IMR-90 (cell line): Measurements from ENCODE around the gene ATF5. TPM values are rescaled to one million over a fixed set of nuclear protein-coding genes. Genes with fewer than 3 reads are reported as not detected.
A peak's percentile ranks its signal among the peaks of the same experiment; 100 is the strongest.

Experiments used
- ATAC-seq: fragments of 200-7000 bp; cut with Tn5 transposase; 2 replicates; pipeline ENCODE4 v1.9.1; 2020; ENCODE audit warnings: low read depth, mild to moderate bottlenecking, moderate library complexity
- BruUV-seq: library from RNA; stranded (reverse); fragments of 400-500 nt; replicated peaks from 2 replicates; lab custom pipeline; 2021; lab: Mats Ljungman, UMichigan
- CTCF ChIA-PET: fragments of 300-600 bp; formaldehyde crosslinking; extraction: SDS; loops from one replicate; lab custom pipeline; 2021; ENCODE audit warnings: antibody characterized with exemption; lab: Yijun Ruan, JAX
- POLR2A ChIA-PET: fragments of 300-600 bp; sonication (Branson Sonifier 250); formaldehyde crosslinking; loops from one replicate; lab custom pipeline; 2022; ENCODE audit warnings: antibody characterized with exemption; ENCODE audit not compliant: unreplicated experiment; lab: Charles Lee
- DNase-seq: peaks from one replicate; pipeline ENCODE4 v3.0.0; 2013
- H2AFZ ChIP-seq: replicated peaks from 2 replicates; pipeline ENCODE3; 2013; ENCODE audit warnings: low read length, mild to moderate bottlenecking; ENCODE audit not compliant: poor library complexity
- H2AK5ac ChIP-seq: 2 replicates; pipeline ENCODE4 v1.6.1; 2013; ENCODE audit warnings: low read depth, low read length, inconsistent platforms
- H2AK9ac ChIP-seq: replicated peaks from 2 replicates; pipeline ENCODE3; 2013; ENCODE audit warnings: mild to moderate bottlenecking, low read depth, low read length, moderate library complexity; ENCODE audit not compliant: poor library complexity
- H2BK120ac ChIP-seq: 2 replicates; pipeline ENCODE4 v1.6.1; 2013; ENCODE audit warnings: low read depth, low read length, inconsistent platforms
- H2BK15ac ChIP-seq: 3 replicates; pipeline ENCODE4 v1.6.1; 2013; ENCODE audit warnings: low read depth, low read length, inconsistent platforms
- H2BK20ac ChIP-seq: 2 replicates; pipeline ENCODE4 v1.6.1; 2013; ENCODE audit warnings: low read depth, mild to moderate bottlenecking, inconsistent platforms, low read length, moderate library complexity
- H2BK5ac ChIP-seq: 2 replicates; pipeline ENCODE4 v1.6.1; 2013; ENCODE audit warnings: mild to moderate bottlenecking, low read depth, low read length, inconsistent platforms; ENCODE audit not compliant: poor library complexity, severe bottlenecking
- H3K14ac ChIP-seq: replicated peaks from 2 replicates; pipeline ENCODE4 v1.6.1; 2013; ENCODE audit warnings: low read depth, low read length, inconsistent platforms
- H3K18ac ChIP-seq: 2 replicates; pipeline ENCODE4 v1.6.1; 2013; ENCODE audit warnings: low read depth, low read length, control low read depth
- H3K23ac ChIP-seq: 2 replicates; pipeline ENCODE4 v1.6.1; 2013; ENCODE audit warnings: low read depth, low read length, inconsistent platforms
- H3K27ac ChIP-seq: 2 replicates; pipeline ENCODE4 v1.5.1; 2013; ENCODE audit warnings: mild to moderate bottlenecking, control low read depth, low read length; ENCODE audit not compliant: insufficient read depth
- H3K27me3 ChIP-seq: 2 replicates; pipeline ENCODE4 v1.6.1; 2013; ENCODE audit warnings: low read length; ENCODE audit not compliant: control insufficient read depth, insufficient read depth
- H3K36me3 ChIP-seq: 2 replicates; pipeline ENCODE4 v1.6.1; 2013; ENCODE audit warnings: low read length, mixed read lengths; ENCODE audit not compliant: control insufficient read depth, insufficient read depth
- H3K4ac ChIP-seq: 2 replicates; pipeline ENCODE4 v1.6.1; 2013; ENCODE audit warnings: low read depth, low read length, inconsistent platforms
- H3K4me1 ChIP-seq: 2 replicates; pipeline ENCODE4 v1.6.1; 2013; ENCODE audit warnings: low read length, mixed read lengths; ENCODE audit not compliant: control insufficient read depth, insufficient read depth
- H3K4me2 ChIP-seq: 2 replicates; pipeline ENCODE4 v1.6.1; 2013; ENCODE audit warnings: low read depth, mild to moderate bottlenecking, control low read depth, low read length, moderate library complexity
- H3K4me3 ChIP-seq: 2 replicates; pipeline ENCODE4 v1.5.1; 2013; ENCODE audit warnings: low read depth, mild to moderate bottlenecking, control low read depth, low read length, moderate library complexity; ENCODE audit not compliant: insufficient read depth
- H3K56ac ChIP-seq: 2 replicates; pipeline ENCODE4 v1.6.1; 2013; ENCODE audit warnings: low read length, inconsistent platforms; ENCODE audit not compliant: insufficient read depth; ENCODE audit errors: extremely low read depth
- H3K79me1 ChIP-seq, 2 experiments: 2 replicates each; pipeline ENCODE4 v1.6.1; 2013; ENCODE audit warnings: low read length in 2 of 2, inconsistent platforms in 1 of 2, low read depth in 1 of 2
- H3K9ac ChIP-seq: 2 replicates; pipeline ENCODE4 v1.6.1; 2013; ENCODE audit warnings: low read depth, low read length, control low read depth
- H3K9me1 ChIP-seq: 2 replicates; pipeline ENCODE4 v1.6.1; 2013; ENCODE audit warnings: low read length, inconsistent platforms; ENCODE audit not compliant: insufficient read depth
- H3K9me3 ChIP-seq: 2 replicates; pipeline ENCODE4 v1.6.1; 2013; ENCODE audit warnings: low read length; ENCODE audit not compliant: control insufficient read depth, insufficient read depth
- H4K20me1 ChIP-seq: 2 replicates; pipeline ENCODE4 v1.6.1; 2013; ENCODE audit warnings: low read length, inconsistent platforms; ENCODE audit not compliant: insufficient read depth
- H4K5ac ChIP-seq: 2 replicates; pipeline ENCODE4 v1.6.1; 2013; ENCODE audit warnings: mild to moderate bottlenecking, low read depth, low read length, control low read depth
- H4K8ac ChIP-seq, 2 experiments: 2 replicates each; pipeline ENCODE4 v1.6.1; 2013; ENCODE audit warnings: low read depth in 2 of 2, low read length in 2 of 2, control low read depth in 1 of 2, inconsistent platforms in 1 of 2
- H4K91ac ChIP-seq: 2 replicates; pipeline ENCODE4 v1.6.1; 2013; ENCODE audit warnings: low read depth, low read length, inconsistent platforms; ENCODE audit not compliant: insufficient read depth
- MAFK ChIP-seq: IDR thresholded peaks from 2 replicates; pipeline ENCODE4 v1.6.1; 2012; ENCODE audit warnings: low read depth, low read length, improper control_type of control experiment
- WGBS, 2 experiments: methylation state at CpG; one replicate each; pipeline versions ENCODE4 v1.1.5 to v1.1.7; 2013; ENCODE audit warnings: missing lambda C conversion rate in 2 of 2; ENCODE audit not compliant: insufficient read length in 1 of 2; ENCODE audit errors: extremely low coverage in 2 of 2; 5-methylcytosine and 5-hydroxymethylcytosine counted together
- dilution Hi-C: fragments of 300-500 bp; cut with HindIII; formaldehyde crosslinking; loops from one replicate; pipeline ENCODE4 v1.14.3; 2018; ENCODE audit warnings: low sequenced_read_pairs; ENCODE audit not compliant: unreplicated experiment
- in situ Hi-C: fragments of 300-500 bp; cut with MboI; formaldehyde crosslinking; loops from 3 replicates; pipeline ENCODE4 v1.14.3; 2019; ENCODE audit warnings: low sequenced_read_pairs, inconsistent platforms, mixed read lengths
- intact Hi-C: fragments of 100-400 bp; cut with micrococcal nuclease; formaldehyde crosslinking; loops from 2 replicates; pipeline ENCODE4 v1.10.0; 2022
- polyA plus RNA-seq, 3 experiments: library from polyadenylated mRNA; depleted of rRNA; stranded (reverse); fragments of >200 nt; gene quantifications; 2 replicates each; pipeline ENCODE4 v1.2.3, GENCODE V29; 2012; ENCODE audit warnings: low replicate concordance in 1 of 3
- total RNA-seq: library from RNA; depleted of rRNA; stranded (reverse); fragments of >200 nt; gene quantifications from 2 replicates; pipeline ENCODE4 v1.2.3, GENCODE V29; 2012
- TF ChIP-seq, protein P1 (sequence below): conservative IDR thresholded peaks from 2 replicates; pipeline ENCODE4 v1.5.1; 2012; ENCODE audit warnings: mild to moderate bottlenecking, low read depth, low read length, improper control_type of control experiment

ATF5 gene
- total and polyA plus RNA-seq, 2 of the 4 experiments (the other 2 are of a cell fraction) = 2.7 to 15.7 TPM

GRCh38 chr19:49956115-49956495, 27.1 kb downstream of the ATF5 start:
- no peak overlapping the region for H2BK120ac ChIP-seq
- in situ Hi-C loops = no loop called here
- no peaks in the 10 kb centered on the region for H3K4me1 ChIP-seq
- H2AFZ ChIP-seq = no peak overlapping the region
- POLR2A ChIA-PET = no interaction called here
- no peak overlapping the region for H2BK15ac ChIP-seq
- H4K20me1 ChIP-seq = no peaks in the 10 kb centered on the region
- no peak overlapping the region for H3K27ac ChIP-seq
- no peak overlapping the region for H3K18ac ChIP-seq
- H2AK9ac ChIP-seq = no peak overlapping the region
- intact Hi-C loops = no loop called here
- no peak overlapping the region for H3K4ac ChIP-seq
- H3K9me3 ChIP-seq = no peaks in the 10 kb centered on the region
- H3K9ac ChIP-seq = no peak overlapping the region
- H3K4me3 ChIP-seq = no peak overlapping the region
- no peak overlapping the region for H4K91ac ChIP-seq
- TF ChIP-seq, protein P1, sequence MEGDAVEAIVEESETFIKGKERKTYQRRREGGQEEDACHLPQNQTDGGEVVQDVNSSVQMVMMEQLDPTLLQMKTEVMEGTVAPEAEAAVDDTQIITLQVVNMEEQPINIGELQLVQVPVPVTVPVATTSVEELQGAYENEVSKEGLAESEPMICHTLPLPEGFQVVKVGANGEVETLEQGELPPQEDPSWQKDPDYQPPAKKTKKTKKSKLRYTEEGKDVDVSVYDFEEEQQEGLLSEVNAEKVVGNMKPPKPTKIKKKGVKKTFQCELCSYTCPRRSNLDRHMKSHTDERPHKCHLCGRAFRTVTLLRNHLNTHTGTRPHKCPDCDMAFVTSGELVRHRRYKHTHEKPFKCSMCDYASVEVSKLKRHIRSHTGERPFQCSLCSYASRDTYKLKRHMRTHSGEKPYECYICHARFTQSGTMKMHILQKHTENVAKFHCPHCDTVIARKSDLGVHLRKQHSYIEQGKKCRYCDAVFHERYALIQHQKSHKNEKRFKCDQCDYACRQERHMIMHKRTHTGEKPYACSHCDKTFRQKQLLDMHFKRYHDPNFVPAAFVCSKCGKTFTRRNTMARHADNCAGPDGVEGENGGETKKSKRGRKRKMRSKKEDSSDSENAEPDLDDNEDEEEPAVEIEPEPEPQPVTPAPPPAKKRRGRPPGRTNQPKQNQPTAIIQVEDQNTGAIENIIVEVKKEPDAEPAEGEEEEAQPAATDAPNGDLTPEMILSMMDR = no peak
- 0 out of 2 replicates have a peak, but pooled peaks have one; percentile 31 for TF ChIP-seq MAFK
- H3K36me3 ChIP-seq = no peaks in the 10 kb centered on the region
- H2BK5ac ChIP-seq = no peak overlapping the region
- no CpG with 5 or more reads among the region's 9 CpGs for WGBS, 2 experiments
- H4K8ac ChIP-seq = no peak overlapping the region
- DNase-seq = no peak
- H3K4me2 ChIP-seq = no peak overlapping the region
- BruUV-seq = no TSS peak
- no peaks in the 10 kb centered on the region for H3K9me1 ChIP-seq
- H2BK20ac ChIP-seq = no peak overlapping the region
- no peak for ATAC-seq
- H3K27me3 ChIP-seq = peaks cover 12% of the 10 kb centered on the region
- H4K5ac ChIP-seq = no peak overlapping the region
- H3K23ac ChIP-seq = no peak overlapping the region
- H2AK5ac ChIP-seq = no peak overlapping the region
- dilution Hi-C loops = no loop called here
- no peak overlapping the region for H3K14ac ChIP-seq
- H3K79me1 ChIP-seq = no peaks in the 10 kb centered on the region
- H3K56ac ChIP-seq = no peak overlapping the region
- CTCF ChIA-PET = no interaction called here
